ENCODE measurements around the gene PLS1.
A peak's percentile ranks its signal among the peaks of the same experiment; 100 is the strongest.
"Not testable (repeated sequence)": the region's sequence is repeated elsewhere in the genome, so short reads cannot be mapped to it uniquely, and the experiment has no call there.

PLS1 gene

DNA sequence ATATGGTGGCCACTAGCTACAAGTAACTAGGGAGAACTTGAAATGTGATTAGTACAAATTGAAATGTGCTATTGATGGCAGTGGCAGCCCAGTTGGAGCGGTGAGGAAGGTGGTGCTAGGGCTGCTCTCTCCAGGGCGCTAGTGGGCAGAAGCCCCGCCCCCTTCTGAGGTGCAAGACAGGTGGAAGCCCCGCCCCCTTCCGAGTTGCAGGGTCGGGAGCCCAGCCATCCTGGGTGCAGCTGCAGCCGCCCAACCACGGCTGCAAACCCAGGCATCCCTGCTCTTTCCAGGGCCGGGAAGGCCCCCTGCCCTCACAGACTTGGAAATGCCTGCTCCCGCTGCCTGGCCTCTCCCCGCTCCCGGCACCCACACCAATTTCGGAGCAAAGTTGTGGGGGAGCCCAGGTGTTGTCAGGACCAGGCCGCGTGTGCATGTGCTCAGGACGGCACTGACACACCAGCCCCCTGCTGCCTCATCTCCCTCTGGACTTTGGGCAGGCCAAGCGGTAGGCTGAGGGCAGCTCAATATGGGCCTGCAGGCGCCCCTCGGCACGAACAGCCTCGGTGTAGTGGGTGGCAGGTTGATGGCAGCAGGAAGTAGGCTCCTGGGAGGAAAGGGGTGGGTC lies 27.7 kb upstream of the PLS1 start:
- H3K4me3 ChIP-seq (ENCODE audit: low read depth, low read length): no peak overlapping the region
- no peak for TF ChIP-seq CTCF (IDR thresholded peaks at IDR 0.05; ENCODE audit: low read depth, low read length)

GRCh38 chr3:142569422-142569821 lies 26.8 kb upstream of the PLS1 start:
- H3K4me3 ChIP-seq (ENCODE audit: low read depth, low read length): not testable (repeated sequence)

GRCh38 chr3:142574223-142574622 lies 22.0 kb upstream of the PLS1 start:
- not testable (repeated sequence) for H3K4me3 ChIP-seq (ENCODE audit: low read depth, low read length)

DNA sequence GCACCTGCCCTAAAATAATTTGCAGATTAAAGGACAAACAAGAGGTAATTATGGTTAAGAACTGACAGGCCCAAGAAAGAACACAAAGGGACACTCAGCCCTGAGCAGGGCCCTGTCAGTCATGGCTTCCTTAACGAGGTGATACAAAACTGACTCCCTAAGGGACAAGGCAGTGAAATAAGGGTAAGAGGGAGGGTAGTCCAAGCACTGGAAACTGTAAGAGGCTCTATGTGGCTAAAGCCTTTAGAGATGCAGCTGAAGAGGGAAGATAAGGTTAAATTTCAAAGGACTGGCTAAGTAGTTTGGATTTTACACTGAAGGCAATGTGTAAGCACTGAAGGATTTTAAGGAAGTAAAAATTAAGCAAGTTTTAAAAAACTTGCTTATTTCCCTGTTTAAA lies 21.5 kb upstream of the PLS1 start:
- no peak for TF ChIP-seq CTCF (IDR thresholded peaks at IDR 0.05; ENCODE audit: low read depth, low read length)
- H3K4me3 ChIP-seq (ENCODE audit: low read depth, low read length): no peak overlapping the region

DNA sequence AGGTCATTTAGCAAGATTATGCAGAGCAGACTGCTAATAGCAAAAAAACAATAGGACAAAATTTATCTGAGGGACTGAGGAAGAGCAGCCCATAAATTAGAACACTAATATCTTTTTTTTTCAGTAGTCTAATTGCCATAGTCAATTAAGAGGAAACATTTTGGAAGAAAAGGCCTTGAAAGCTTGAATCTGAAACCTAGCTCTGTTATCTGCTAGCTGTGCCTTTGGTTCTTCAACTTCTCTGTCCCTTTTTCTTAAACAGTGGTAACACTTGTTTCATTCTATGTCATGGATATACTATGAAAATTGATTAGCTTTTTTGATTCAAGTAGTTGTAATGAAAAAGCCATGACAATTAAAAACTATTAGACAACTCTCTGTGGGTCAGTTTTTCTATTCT lies 19.4 kb upstream of the PLS1 start:
- H3K4me3 ChIP-seq (ENCODE audit: low read depth, low read length): no peak overlapping the region; the same call in 1 of the 2 replicates
- TF ChIP-seq CTCF (IDR thresholded peaks at IDR 0.05; ENCODE audit: low read depth, low read length): no peak

GRCh38 chr3:142577696-142578328 lies 18.4 kb upstream of the PLS1 start:
- H3K4me3 ChIP-seq (ENCODE audit: low read depth, low read length): peak overlapping the region; percentile 97
- TF ChIP-seq CTCF (IDR thresholded peaks at IDR 0.05; ENCODE audit: low read depth, low read length): no peak

DNA sequence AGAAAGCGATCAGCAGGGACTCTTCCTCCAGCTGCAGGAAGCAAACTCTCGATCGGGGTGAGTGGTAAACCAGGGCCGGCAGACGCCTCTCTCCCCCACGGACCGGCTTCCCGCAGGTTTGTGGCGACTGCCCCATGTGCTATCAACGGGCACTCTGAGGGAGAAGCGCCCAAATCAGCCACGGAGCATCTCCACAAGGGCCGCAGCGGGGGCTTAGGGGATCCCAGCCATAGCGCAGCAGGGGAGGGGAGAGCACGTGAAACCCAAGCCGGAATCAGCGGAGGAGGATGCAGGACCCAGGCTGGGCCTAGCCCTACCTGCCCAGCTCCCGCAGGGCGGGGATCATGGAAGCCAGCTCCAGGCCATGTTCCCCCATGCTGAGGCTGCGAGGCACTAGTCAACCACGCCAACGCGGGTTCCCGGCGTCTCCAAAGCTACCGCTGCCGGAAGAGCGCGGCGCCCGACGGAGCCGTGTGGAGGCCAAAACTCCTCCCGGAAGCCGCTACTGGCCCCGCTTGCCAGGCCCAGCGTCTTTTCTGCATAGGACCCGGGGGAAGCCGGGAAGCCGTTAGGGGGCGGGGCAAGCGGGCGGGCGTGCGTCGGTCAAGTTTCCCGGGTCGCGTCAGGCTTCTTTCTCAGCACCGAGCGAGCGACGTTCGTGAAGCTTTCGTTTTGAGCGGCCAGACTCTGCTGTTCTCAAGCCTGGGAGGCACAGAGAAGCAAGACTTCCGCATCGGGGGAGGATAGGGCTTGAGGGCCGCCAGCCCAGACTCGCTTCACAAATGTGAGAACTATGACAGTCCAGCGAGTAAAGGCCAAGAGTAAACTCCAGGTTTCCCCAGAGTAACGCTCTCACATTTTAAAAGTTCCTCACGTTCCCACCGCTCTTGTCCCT lies 17.6 kb upstream of the PLS1 start, which contains the start of gene ATR:
Gene ATR (minus strand): TSS at position 405 of the 895 bp plus-strand sequence. CDS start 29 bp downstream, at position 376.
- H3K4me3 ChIP-seq (ENCODE audit: low read depth, low read length): peak within 1 kb of the TSS; percentile 97
- no peak for TF ChIP-seq CTCF (IDR thresholded peaks at IDR 0.05; ENCODE audit: low read depth, low read length)

DNA sequence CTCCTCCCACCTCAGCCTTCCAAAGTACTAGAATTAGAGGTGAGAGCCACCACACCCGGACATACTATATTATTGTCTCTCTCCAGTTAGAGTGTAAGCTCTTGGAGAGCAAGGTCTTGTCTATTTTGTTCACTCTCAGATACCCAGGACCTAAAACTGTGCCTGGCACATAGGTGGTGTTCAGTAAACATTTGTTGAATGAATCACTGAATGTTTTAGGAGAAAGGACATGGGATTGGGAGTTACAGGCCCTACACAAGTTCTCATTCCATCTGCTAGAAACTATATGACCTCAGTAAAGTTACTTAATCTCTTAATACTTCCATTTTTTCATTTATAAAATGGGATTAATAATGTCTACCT lies 16.2 kb upstream of the PLS1 start:
- H3K4me3 ChIP-seq (ENCODE audit: low read depth, low read length): no peak overlapping the region
- no peak for TF ChIP-seq CTCF (IDR thresholded peaks at IDR 0.05; ENCODE audit: low read depth, low read length)

- not testable (repeated sequence) for H3K4me3 ChIP-seq (ENCODE audit: low read depth, low read length)
These were observed 15.1 kb upstream of the PLS1 start for GRCh38 chr3:142581070-142581469.

Measured in WI38 (cell line).